ENCODE results near the gene CRLF2.
"Not testable (repeated sequence)": the region's sequence is repeated elsewhere in the genome, so short reads cannot be mapped to it uniquely, and the experiment has no call there.

CRLF2 gene

GRCh38 chrX:1213971-1214370, 1.5 kb upstream of the CRLF2 start:
- no peak for DNase-seq (ENCODE audit: low read depth)

GRCh38 chrX:1210844-1211243, 1.6 kb downstream of the CRLF2 start:
- DNase-seq (ENCODE audit: low read depth) = no peak

- no peak for DNase-seq (ENCODE audit: low read depth)
These were observed 4.9 kb downstream of the CRLF2 start for GRCh38 chrX:1207496-1208025.

- no peak for DNase-seq (ENCODE audit: low read depth)
These were observed 6.5 kb downstream of the CRLF2 start for GRCh38 chrX:1205681-1206611.

- DNase-seq (ENCODE audit: low read depth) = no peak
These were observed 10.2 kb downstream of the CRLF2 start for GRCh38 chrX:1202251-1202650.

GRCh38 chrX:1196436-1196835, 16.0 kb downstream of the CRLF2 start:
- DNase-seq (ENCODE audit: low read depth) = no peak

GRCh38 chrX:1192196-1192595, 20.3 kb downstream of the CRLF2 start:
- not testable (repeated sequence) for DNase-seq (ENCODE audit: low read depth)

GRCh38 chrX:1190596-1191145, 21.8 kb downstream of the CRLF2 start:
- no peak for DNase-seq (ENCODE audit: low read depth)

GRCh38 chrX:1185561-1185960, 26.9 kb downstream of the CRLF2 start:
- no peak for DNase-seq (ENCODE audit: low read depth)

- no peak for DNase-seq (ENCODE audit: low read depth)
These were observed 30.2 kb downstream of the CRLF2 start for GRCh38 chrX:1182211-1182610.

- DNase-seq (ENCODE audit: low read depth) = not testable (repeated sequence)
These were observed 30.8 kb downstream of the CRLF2 start for GRCh38 chrX:1181661-1182060.

- DNase-seq (ENCODE audit: low read depth) = no peak
These were observed 31.3 kb downstream of the CRLF2 start for GRCh38 chrX:1181170-1181569.

- DNase-seq (ENCODE audit: low read depth) = no peak
These were observed 33.8 kb downstream of the CRLF2 start for GRCh38 chrX:1178580-1179057.

GRCh38 chrX:1176531-1177320, 35.7 kb downstream of the CRLF2 start:
- DNase-seq (ENCODE audit: low read depth) = not testable (repeated sequence)

- DNase-seq (ENCODE audit: low read depth) = not testable (repeated sequence)
These were observed 37.6 kb downstream of the CRLF2 start for GRCh38 chrX:1174609-1175545.

- DNase-seq (ENCODE audit: low read depth) = not testable (repeated sequence)
These were observed 39.0 kb downstream of the CRLF2 start for GRCh38 chrX:1173435-1173834.

GRCh38 chrX:1172496-1172895, 40.0 kb downstream of the CRLF2 start:
- DNase-seq (ENCODE audit: low read depth) = no peak

GRCh38 chrX:1171915-1172314, 40.5 kb downstream of the CRLF2 start:
- not testable (repeated sequence) for DNase-seq (ENCODE audit: low read depth)

GRCh38 chrX:1170243-1170642, 42.2 kb downstream of the CRLF2 start:
- DNase-seq (ENCODE audit: low read depth) = no peak

GRCh38 chrX:1169189-1169588, 43.3 kb downstream of the CRLF2 start:
- DNase-seq (ENCODE audit: low read depth) = no peak

GRCh38 chrX:1167918-1168481, 44.4 kb downstream of the CRLF2 start:
- DNase-seq (ENCODE audit: low read depth) = no peak

Data from stimulated activated CD4-positive, alpha-beta T cell treated with anti-CD3 and anti-CD28 coated beads, Interleukin-2, amount 100 ng/mL, for 4 hours (primary cell).